Glomerular endothelial cell (primary cell): ENCODE results near the gene CEP131. TPM values are rescaled to one million over a fixed set of nuclear protein-coding genes. Genes with fewer than 3 reads are reported as not detected.

Source experiments
- DNase-seq: peaks from one replicate; pipeline ENCODE4 v3.0.0-alpha.2; 2011; ENCODE audit warnings: low read depth, low spot score; ENCODE audit errors: extremely low read depth
- total RNA-seq: library from RNA; depleted of rRNA; stranded (reverse); fragments of >200 nt; gene quantifications from 2 replicates; pipeline ENCODE4 v1.2.3, GENCODE V29; 2015

The CEP131 gene
- total RNA-seq, 1 donor from 2014 or later = 14.6 TPM

DNA sequence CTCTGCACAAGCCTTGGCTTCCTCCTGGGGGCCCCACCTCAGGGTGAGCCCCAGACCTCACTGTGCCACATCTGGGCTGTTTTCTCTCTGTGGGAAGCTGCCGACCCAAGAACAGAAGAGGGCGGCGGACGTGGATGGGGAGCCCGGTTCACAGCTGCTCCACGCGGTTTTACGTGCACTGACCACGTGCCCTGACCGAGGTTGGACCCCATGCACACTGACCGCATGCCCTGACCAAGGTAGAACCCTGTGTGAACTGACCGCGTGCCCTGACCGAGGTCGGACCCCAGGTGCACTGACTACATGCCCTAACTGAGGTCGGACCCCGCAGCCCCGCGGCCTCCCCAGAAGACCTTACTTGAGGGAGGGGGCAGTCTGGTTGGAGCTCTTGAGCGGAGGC, 19.6 kb downstream of the CEP131 start:
- no peak for DNase-seq

DNA sequence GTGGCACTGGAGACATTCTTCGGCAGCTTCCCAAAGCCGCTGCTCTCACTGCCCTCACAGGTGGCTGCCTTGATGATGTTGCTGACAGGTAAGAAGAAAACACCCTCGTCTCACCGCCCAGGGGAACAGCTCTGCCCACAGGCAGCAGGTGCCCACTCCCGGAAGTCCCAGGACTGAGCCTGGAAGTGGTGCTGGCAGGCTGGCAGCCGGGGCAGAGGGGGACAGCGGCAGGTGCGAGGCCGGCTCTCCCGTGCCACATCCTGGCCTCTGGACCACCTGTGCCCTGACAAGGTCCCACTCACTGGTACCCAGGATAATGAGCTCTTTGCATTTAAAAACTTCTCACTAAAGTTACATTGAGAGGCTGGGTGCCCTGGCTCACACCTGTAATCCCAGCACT, 20.4 kb downstream of the CEP131 start:
- DNase-seq = no peak

DNA sequence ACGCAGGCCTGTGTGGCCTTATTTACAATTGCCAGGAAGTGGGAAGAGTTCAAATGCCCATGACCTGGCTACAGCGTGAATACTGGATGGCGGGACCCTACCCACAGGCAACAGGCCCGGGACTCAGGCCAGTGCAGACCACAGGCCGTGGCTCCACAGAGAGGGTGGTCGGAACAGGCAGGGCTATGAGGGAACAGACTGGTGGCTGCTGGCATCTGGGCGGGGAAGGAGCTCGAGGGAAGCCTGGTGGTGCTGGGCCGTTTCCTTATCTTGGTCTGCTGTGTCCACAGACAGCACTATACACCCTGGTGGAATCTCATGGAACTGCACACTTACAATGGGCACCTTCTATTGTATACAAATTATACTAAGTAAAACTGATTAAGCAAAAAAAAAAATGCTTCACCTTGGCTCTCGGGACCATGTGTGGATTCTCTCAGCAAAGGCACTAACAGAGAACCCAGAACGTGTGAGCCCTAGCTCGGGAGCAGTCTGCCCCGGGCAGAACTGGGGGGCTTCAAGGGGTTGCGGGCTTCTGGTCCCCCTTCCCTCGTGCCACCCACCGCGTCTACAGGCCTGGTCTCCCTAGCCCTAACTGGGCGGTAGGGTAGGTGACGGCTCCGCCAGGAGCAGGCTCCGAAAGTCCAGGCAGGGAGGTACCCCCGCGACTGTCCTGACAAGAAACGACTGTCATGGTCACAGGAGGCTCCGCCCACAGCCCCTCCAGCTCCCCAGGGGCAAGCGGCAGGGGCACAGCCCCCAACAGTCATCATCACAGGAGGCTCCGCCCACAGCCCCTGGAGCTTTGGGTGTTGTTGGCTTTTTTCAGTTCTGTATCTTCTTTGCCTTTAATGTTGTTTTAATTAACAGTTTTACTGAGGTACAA, 21.8 kb downstream of the CEP131 start:
- peak; percentile 55 for DNase-seq

DNA sequence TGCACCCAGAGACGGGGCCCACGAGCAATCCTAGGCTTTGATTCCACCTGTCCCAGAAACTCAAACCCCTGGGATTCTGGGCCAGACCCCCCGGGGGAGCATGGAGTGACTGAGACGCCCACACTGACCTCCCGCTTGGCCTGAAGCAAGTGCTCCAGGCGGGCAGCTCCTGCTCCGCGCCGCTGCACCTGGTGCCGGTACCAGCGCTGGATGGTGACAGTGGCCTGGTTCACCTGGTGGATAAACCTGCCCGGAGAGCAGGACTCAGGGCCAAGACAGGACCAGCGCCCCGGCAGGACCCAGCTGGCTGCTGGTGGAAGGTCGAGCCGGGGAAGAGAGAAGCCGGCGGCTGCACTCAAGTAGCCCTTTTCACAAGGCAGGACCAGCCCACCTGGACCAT, 22.6 kb downstream of the CEP131 start:
- no peak for DNase-seq

DNA sequence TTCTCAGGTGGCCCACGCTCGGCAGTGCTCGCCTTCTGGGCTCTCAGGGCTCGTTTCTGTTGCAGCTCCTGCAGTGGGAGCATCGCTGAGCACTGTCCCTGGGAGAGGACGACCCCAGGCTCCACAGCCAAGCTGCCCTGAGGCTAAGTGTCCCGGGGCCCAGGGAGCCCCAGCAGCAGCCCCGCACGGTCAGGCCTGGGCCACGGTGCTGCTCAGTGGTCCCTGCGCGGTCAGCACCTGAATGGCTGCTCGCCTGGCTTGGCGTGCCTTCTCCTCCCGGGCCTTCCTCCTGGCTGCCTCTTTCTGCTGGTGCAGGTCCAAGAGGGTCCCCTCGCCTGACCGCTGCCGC, 23.3 kb downstream of the CEP131 start:
- DNase-seq = no peak

DNA sequence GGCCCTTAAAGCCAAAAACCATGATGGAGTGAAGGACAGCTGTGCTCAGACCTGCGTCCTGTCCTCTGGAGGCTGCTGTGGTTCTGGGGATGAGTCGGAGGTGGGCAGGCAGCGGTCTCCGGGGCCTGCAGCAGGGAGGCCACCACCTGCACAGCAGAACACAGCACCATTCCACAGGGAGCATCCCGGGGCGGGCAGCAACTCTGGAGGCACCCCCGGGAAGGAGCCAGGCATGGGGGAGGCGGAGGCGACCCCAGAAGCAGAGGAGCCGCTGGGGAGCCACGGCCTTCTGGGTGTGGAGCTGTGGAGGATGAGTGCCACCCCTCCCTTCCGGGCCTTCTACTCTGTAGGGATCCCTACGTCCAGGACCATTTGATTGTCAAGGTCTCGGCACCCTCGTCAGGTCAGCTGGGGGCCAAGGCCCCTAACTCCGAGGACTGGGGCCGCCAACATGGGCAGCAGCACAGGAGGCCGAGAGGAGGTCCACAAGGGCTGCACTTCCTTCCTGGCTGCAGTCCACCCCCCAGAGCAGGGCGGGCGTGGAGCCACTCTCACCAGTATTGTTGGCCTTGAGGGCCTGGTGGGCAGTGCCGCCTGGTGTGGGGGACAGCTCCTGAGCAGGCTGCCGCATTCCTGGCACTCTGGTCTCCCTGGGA, 23.8 kb downstream of the CEP131 start:
- DNase-seq = no peak

DNA sequence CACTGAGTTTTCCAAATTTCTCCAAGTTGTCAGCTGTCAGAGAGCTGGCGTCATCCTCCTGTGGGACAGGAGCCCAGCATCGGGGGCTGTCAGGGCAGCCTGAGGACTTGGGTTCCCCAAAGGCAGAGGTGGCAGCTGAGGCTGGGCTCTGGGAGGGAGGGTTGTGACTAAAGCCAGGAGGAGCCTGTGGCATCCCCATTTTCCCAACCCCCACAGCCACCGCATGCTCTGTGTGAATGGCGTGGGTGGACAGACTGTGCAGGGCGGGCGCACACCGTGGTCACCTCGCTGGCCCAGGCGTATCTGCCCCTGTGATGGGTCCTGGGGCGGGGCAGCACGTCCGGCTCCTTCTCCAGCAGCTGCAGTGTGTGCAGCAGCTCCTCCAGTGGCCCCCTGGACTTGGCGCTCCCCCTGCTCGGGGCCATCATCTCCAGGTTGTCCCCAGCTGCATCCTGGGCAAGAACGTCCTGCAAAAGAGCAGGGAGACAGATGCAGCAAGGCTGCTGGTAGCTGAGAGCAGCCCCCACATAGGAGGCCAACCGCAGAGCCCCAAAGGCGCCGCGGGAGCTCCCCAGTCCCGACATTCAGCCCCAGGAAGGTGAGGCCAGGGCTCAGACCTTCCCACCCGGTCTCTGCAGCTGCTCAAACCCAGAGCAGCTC, 24.8 kb downstream of the CEP131 start:
- no peak for DNase-seq

DNA sequence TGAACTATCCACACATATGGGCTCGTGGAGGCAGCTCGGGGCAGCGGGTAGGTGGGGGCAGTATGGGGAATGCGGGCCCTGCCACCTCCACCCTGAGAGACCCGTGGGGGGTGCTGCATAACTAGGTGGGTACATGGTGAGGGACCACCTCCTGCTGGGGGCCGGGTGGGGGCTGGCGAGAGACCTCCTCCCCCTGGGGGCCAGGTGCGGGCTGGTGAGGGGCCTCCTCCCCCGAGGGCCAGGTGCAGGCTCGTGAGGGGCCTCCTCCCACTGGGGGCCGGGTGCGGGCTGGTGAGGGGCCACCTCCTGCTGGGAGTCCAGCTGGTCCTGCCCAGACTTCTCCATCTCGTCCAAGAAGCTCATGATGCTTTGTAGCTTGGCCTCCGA, 25.4 kb downstream of the CEP131 start:
- no peak for DNase-seq

DNA sequence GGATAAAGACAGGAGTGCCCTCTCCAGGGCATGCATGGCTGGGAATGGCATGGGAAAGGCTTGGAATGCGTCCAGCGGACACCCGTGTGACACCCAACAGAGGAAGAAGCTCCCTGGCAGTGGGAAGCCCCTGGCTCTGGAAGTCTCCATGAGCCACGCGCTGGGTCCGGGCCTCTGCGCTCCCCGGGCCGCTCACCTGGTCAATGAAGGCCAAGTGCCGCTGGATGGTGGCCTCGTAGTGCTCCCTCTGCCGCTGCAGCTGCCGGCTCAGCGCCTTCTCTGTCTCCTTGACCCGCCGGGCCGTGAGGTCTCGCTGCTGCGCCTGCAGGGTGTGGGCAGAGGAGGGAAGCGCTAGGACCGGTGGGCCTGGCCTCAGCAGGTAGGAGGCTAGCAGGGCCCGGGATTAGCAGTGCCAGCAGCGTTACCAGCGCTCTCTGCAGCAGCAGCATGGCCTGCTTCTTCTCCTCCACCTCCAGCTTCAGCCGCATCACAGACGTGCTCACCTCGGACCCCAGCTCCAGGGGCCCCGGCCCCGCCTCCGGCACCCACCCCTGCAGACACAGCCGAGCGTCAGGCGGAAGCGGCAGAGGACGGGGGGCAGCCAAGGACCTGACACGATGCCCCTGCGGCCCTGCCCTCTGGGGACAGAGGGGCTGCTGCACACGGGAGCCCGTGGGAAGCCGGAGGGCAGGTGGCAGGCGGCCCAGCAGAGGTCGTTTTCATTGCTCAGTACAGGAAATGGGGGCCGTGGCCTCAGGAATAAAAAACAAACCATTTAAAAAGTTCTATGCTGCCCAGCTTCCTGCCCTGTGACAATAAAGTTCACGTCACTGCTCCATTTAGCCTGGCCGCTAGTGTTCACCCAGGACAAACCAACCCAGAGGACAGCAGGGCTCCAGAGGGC, 26.0 kb downstream of the CEP131 start:
- DNase-seq = peak; percentile 20

DNA sequence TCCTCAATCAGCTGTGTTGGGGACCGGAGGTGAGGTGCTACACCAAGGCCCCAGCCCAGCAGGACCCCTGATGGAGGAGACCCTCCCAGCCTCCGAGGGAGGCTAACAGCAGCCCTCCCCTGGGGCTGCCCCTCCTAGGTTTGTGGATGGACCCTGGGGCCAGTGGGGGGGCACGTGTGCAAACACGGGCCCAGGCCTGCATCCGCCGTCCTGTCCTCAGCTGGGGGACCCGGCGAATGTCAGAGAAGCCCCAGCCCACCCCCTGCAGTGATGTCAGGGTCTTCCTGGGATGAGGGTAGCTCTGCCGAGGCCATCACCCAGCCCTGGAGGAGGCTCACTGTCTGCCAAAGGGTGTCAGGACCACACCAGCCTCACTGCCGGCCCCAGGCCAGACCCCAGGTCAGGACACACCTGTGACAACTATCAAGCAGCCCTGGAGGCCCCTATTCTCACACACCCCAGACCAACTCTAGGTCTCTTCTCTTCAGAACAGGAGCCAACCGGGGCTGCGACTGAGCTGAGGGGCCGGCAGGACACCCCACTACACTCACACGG, 26.7 kb downstream of the CEP131 start:
- no peak for DNase-seq

DNA sequence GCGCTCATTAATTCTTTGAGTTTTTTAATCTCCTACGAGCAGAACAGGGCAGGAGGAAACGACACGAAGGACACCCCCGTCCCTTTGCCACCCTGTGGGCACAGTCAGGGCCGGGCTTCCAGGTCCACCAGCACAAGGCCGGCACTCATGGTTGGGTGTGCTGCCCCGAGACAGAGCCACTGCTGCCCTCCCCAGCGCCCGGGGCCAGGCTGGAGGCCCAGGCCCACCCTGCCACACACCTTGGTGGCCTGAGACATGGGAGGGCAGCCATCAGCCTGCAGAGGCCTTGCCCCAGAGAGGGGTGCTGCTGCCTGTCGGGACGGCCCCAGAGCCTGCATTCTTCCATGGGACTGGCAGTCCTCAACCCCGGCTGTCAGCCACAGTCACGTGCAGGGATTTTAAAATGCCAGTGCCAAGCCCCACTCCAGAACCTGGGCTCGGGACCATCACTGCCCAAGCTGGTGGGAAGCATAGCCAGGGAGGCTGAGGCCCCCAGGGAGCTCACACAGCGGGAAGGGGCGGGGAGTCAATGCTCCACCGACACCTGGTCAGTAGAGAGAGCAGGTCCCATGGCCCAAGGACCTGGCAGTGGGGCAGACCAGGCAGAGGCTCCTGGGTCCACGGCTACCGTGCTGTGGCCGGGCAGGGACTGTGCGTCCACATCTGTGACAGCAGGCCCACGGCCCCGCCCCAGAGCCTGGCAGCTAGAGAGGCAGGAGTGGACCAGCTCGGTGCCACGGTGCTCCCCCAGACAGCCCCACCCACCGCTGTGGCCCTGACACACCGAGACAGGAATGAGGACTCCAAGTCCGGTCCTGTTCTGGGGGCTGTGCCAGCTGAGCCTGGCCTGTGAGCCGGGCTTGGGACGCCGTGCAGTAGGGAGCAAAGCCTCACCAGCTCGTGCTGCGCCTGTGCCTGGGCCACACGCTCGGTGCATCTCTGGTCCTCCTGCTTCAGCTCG, 27.5 kb downstream of the CEP131 start:
- DNase-seq = no peak

DNA sequence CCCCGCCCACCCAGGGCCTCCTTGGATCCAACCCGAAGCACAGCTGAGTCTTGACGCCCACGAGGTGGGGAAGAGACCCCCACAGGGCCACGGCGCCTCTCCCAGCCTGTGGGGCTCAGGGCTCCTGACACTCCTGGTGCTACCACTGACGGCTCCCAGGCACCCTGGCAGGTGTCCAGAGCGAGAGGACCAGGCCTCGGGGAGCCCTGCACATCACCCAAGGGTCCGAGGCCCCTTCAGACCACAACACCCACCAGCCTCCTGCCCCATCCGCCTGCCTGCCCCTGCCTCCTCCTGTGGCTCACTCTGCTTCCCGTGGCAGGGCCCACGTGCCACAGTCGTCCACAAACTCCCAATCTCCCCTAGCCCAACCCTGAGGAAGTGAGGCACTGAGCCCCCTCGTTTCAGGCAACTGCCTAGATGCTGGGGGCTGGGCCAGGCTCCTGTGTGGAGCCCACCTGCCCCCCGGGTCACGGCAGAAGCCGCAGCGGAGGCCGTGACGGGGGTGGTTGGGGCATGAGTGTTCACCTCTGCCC, 28.5 kb downstream of the CEP131 start:
- DNase-seq = no peak

DNA sequence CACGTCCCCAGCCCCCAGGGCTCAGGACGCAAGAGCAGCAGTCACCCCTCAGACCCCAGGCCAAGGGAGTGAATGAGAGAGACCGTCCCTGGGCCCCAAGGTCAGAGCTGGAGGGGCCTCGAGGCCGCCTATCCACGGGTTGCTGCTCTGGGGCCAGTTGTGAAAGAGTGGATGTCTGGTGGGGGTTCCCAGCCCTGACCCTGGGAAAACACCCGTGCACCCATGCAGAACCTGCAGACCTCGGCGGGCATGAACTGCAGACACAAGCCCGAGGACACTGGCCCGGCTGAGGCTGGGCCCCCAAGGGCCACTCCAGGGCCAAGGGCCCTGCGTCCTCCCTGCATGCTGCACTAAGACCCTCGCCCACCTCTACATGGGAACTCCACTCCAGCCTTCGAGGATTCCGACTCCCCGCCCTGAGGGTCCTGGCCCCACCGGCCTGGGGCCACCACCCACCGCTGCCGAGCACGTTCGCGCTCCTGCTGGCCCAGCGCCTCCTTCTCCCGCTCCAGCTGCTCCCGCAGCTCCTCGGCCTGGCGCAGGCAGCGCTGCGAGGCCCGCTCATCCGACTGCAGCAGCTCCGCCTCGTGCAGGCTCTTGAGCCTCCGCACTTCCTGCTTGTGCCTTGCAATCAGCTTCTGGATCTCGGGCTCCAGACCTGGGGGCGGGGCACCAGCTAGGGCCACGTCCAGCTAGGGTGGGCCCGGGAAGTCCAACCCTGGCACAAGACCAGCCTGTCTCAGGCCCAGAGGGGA, 29.1 kb downstream of the CEP131 start:
- DNase-seq = no peak

DNA sequence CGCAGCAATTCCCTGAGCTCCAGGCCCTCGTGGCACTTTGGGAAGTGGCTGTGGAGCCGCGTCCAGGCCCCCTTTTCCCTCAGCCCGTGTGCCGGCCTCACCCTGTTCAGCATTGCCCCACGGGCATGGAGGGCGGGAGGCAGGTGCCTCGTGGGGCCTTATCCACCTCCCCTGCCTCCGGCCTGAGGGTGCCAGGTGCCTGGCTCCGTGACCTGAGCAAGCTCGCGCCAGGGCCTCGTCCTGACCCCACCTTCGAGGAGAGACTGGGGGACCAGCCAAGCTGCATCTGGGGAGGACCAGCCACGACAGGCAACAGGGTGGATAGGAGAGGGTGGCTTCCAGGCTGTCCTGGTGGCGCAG, 29.7 kb downstream of the CEP131 start:
- no peak for DNase-seq

DNA sequence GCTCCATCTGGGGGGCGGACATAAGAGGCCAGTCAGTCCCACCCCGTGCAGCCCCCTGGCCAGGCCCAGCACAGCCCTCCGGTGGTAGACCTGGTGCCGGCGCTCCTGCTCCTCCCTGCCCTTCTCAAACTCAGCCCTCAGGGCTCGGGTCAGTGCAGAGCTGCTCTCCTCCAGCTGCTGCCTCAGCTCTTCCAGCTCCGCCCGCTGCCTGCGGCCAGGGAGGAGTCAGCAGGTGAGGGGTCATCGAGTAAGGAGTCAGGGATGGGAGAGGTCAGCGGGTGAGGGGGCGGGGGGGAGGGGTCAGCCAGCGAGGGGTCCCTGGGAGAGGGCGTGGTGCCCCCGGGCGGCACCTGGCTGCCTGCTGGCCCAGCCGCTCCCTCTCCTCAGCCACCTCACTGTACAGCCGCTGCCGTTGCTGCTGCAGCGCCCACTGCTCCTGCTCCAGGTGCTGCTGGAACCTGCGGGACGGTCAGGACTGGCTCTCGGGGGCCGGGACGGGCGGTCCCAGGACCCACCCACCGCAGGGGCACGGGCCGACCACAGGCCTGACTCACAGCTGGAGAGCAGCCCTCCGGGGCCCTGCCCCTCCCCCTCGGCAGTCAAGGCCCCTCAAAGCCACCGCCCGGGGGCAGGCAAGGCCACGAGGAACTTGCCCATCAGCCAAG, 30.2 kb downstream of the CEP131 start:
- DNase-seq = no peak

DNA sequence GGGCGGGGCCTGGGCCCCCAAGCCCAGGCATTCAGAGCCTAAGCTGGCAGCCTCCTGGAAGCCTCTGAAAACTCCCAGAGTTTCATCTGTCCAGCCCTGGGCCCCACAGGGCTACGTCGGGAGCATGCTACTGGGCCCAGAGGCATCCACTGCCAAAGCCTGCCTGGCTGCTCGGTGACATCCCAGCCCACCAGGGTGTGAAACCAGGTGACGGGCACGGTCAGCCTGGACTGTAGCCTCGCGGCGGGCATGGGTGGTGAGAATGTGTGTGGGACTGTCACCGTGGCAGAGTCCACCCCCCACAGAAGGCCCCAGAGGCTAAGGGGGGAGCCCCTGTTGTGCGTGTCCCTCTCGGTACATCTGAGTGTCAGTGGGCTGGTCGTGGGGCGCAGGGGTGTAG, 31.1 kb downstream of the CEP131 start:
- no peak for DNase-seq

DNA sequence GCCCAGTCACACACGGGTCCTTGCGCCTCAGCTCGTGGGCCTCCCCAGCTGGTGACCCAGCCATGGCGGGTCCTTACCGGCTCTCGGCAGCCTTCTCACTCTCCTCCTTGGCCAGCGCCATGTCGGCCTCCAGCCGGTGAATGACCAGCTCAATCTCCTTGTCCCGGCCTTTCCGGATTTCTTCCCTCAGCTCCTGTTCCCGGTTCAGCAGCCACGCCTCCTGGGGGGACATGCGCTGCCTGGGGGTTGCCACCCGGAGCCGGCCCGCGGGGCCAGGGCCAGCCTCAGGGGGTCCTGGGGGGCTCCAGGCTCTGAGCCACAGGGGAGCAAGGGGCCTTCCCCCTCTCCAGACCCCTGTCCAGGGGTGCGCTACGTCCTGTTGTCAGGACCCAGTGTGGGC, 31.6 kb downstream of the CEP131 start:
- DNase-seq = no peak

DNA sequence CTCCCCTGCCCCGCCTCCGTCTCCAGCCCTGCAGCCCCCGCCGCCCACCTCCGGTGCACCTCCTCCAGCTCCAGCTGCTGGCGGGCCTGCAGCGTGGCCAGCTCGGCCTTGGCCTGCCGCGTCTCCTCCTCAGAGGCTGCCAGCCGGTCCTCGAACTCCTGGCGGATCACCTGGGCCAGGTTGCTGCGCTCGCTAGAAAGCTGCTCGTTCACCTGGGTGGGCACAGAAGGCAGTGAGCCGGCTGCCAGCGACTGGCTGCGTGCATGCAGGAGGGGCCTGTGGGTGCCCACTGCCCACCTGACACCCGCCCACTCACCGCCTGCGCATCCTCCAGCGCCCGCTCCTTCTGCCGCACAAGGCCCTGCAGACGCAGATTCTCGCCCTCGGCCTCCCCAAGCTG, 32.2 kb downstream of the CEP131 start:
- DNase-seq = no peak
